Calu3 (cell line): ENCODE data around the gene COIL. TPM values are rescaled to one million over a fixed set of nuclear protein-coding genes. Genes with fewer than 3 reads are reported as not detected.
A peak's percentile ranks its signal among the peaks of the same experiment; 100 is the strongest.

Experiments used
- BruUV-seq: library from RNA; stranded (reverse); fragments of 400-500 nt; replicated peaks from 2 replicates; lab custom pipeline; 2021; lab: Mats Ljungman, UMichigan
- CTCF ChIA-PET: fragments of 300-600 bp; sonication (Branson Sonifier 250); formaldehyde crosslinking; loops from one replicate; lab custom pipeline; 2022; ENCODE audit warnings: antibody characterized with exemption; lab: Charles Lee
- DNase-seq: peaks from one replicate; pipeline ENCODE4 v3.0.0; 2022
- H3K27ac Mint-ChIP-seq: one replicate; pipeline ENCODE4 v1.8.0; 2022; ENCODE audit warnings: mixed read lengths; ENCODE audit not compliant: unreplicated experiment
- H3K27me3 Mint-ChIP-seq: one replicate; pipeline ENCODE4 v1.8.0; 2022; ENCODE audit warnings: mixed read lengths; ENCODE audit not compliant: unreplicated experiment
- H3K36me3 Mint-ChIP-seq: one replicate; pipeline ENCODE4 v1.8.0; 2022; ENCODE audit warnings: mild to moderate bottlenecking, moderate library complexity, mixed read lengths; ENCODE audit not compliant: insufficient read depth, unreplicated experiment
- H3K4me1 Mint-ChIP-seq: one replicate; pipeline ENCODE4 v1.8.0; 2022; ENCODE audit warnings: mild to moderate bottlenecking, low read depth, mixed read lengths; ENCODE audit not compliant: unreplicated experiment
- H3K4me3 Mint-ChIP-seq: one replicate; pipeline ENCODE4 v1.8.0; 2022; ENCODE audit warnings: mild to moderate bottlenecking, low read depth, moderate library complexity, mixed read lengths; ENCODE audit not compliant: unreplicated experiment
- H3K9me3 Mint-ChIP-seq: one replicate; pipeline ENCODE4 v1.8.0; 2022; ENCODE audit warnings: low read depth, mixed read lengths; ENCODE audit not compliant: unreplicated experiment
- intact Hi-C: fragments of 100-400 bp; cut with micrococcal nuclease; formaldehyde crosslinking; loops from one replicate; pipeline ENCODE4 v1.10.0; 2022; ENCODE audit not compliant: unreplicated experiment
- total RNA-seq: library from RNA; stranded (reverse); gene quantifications from 2 replicates; pipeline ENCODE4 v1.2.3, GENCODE V29; 2022
- TF ChIP-seq, protein P1 (sequence below): fragments of 200-600 bp; IDR thresholded peaks from one replicate; pipeline ENCODE4 v1.8.0; 2022; ENCODE audit warnings: antibody characterized with exemption; ENCODE audit not compliant: unreplicated experiment

COIL gene
- total RNA-seq, 1 experiment from 2014 or later: 13.5 TPM

DNA sequence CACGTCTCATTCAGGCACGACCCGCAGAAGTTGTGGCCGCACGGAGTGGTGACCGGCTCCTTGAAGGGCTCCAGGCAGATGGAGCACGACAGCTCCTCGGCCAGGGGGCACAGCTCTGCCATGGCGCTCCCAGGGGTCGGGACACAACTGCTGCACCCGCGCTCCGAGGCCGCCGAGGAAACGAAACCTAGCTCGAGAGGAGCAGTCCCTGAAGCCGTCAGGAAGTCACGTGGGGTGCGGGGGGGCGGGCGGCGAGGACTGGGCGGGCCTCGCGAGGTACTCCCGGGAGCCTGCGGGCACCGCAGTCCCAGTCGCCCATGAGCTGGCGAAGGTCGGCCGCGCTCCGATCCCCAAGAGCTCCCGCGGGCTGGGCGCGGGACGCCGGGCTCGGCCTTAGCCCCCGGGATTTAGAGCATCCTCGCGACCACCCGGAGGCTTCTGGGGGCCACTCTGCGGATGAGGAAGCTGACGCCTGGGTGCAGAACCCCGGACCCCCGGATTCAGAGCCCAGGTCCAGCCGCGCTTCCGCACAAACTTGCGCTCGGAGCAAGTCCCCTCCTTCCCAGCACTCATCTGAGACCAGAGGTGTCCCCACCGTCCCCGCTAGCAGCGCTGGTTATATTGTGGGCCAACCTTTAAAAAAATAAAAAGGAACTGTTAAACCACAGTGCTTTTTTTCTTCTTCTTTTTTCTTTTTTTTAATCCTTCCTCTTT, 46.8 kb downstream of the COIL start, which contains the start of gene TRIM25:
Gene TRIM25 (minus strand): TSS at position 183 of the 714 bp plus-strand sequence. CDS start 61 bp downstream, at position 122.
- TSS peak; percentile 97 for BruUV-seq
- Mint-ChIP-seq H3K4me1 (peaks cover 29% of the 10 kb centered on the region), H3K36me3 (peaks cover 59% of the 10 kb centered on the region), H3K27me3 (no peaks in the 10 kb centered on the region), H3K4me3 (peak within 1 kb of the TSS; percentile 83), H3K9me3 (peaks cover 2% of the 10 kb centered on the region), H3K27ac (peak within 1 kb of the TSS; percentile 90)
- DNase-seq: peak; percentile 77
- TF ChIP-seq, protein P1, sequence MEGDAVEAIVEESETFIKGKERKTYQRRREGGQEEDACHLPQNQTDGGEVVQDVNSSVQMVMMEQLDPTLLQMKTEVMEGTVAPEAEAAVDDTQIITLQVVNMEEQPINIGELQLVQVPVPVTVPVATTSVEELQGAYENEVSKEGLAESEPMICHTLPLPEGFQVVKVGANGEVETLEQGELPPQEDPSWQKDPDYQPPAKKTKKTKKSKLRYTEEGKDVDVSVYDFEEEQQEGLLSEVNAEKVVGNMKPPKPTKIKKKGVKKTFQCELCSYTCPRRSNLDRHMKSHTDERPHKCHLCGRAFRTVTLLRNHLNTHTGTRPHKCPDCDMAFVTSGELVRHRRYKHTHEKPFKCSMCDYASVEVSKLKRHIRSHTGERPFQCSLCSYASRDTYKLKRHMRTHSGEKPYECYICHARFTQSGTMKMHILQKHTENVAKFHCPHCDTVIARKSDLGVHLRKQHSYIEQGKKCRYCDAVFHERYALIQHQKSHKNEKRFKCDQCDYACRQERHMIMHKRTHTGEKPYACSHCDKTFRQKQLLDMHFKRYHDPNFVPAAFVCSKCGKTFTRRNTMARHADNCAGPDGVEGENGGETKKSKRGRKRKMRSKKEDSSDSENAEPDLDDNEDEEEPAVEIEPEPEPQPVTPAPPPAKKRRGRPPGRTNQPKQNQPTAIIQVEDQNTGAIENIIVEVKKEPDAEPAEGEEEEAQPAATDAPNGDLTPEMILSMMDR: no peak
- CTCF ChIA-PET: interaction anchor here (0.8 to 1.7 kb wide), 2 partner anchors 17 to 94 kb away, joined by 4 to 5 read pairs; no protein-coding TSS in a partner anchor
- intact Hi-C loops: no loop called here

GRCh38 chr17:56913353-56913866, 47.4 kb downstream of the COIL start:
- peaks cover 2% of the 10 kb centered on the region for H3K9me3 Mint-ChIP-seq
- CTCF ChIA-PET: interaction anchor here (0.8 to 1.7 kb wide), 2 partner anchors 17 to 94 kb away, joined by 4 to 5 read pairs; no protein-coding TSS in a partner anchor

DNA sequence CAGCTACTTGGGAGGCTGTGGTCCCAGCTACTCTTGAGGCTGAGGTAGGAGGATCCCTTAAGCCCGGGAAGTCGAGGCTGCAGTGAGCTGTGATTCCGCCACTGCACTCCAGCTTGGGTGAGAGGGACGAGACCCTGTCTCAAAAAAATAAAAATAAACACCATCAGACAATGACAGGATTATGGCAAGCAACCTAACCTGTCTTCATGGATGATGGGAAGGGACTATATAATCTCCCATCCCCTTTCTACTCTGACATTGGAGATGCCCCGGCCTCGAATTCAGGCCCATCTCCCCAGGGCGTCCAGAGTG, 47.9 kb downstream of the COIL start:
- no peaks in the 10 kb centered on the region for H3K27me3 Mint-ChIP-seq
- no peak for DNase-seq
- no TSS peak for BruUV-seq
- peaks cover 2% of the 10 kb centered on the region for H3K9me3 Mint-ChIP-seq
- TF ChIP-seq, protein P1: no peak
- intact Hi-C loops: no loop called here
- peaks cover 70% of the 10 kb centered on the region for H3K36me3 Mint-ChIP-seq
- peak overlapping the region; percentile 90 for H3K27ac Mint-ChIP-seq
- H3K4me1 Mint-ChIP-seq: peaks cover 37% of the 10 kb centered on the region
- H3K4me3 Mint-ChIP-seq: peak overlapping the region; percentile 83
- CTCF ChIA-PET: interaction anchor here (1.7 kb wide), 1 partner anchor 93 kb away, joined by 5 read pairs; no protein-coding TSS in a partner anchor

More at GRCh38 chr17:56913353-56913866, 47.4 kb downstream of the COIL start:
- peak overlapping the region; percentile 83 for H3K4me3 Mint-ChIP-seq
- no peak for DNase-seq
- peaks cover 35% of the 10 kb centered on the region for H3K4me1 Mint-ChIP-seq
- no peaks in the 10 kb centered on the region for H3K27me3 Mint-ChIP-seq
- H3K27ac Mint-ChIP-seq: peak overlapping the region; percentile 90
- BruUV-seq: TSS peak; percentile 53
- peaks cover 65% of the 10 kb centered on the region for H3K36me3 Mint-ChIP-seq
- intact Hi-C loops: no loop called here
- TF ChIP-seq, protein P1: no peak

DNA sequence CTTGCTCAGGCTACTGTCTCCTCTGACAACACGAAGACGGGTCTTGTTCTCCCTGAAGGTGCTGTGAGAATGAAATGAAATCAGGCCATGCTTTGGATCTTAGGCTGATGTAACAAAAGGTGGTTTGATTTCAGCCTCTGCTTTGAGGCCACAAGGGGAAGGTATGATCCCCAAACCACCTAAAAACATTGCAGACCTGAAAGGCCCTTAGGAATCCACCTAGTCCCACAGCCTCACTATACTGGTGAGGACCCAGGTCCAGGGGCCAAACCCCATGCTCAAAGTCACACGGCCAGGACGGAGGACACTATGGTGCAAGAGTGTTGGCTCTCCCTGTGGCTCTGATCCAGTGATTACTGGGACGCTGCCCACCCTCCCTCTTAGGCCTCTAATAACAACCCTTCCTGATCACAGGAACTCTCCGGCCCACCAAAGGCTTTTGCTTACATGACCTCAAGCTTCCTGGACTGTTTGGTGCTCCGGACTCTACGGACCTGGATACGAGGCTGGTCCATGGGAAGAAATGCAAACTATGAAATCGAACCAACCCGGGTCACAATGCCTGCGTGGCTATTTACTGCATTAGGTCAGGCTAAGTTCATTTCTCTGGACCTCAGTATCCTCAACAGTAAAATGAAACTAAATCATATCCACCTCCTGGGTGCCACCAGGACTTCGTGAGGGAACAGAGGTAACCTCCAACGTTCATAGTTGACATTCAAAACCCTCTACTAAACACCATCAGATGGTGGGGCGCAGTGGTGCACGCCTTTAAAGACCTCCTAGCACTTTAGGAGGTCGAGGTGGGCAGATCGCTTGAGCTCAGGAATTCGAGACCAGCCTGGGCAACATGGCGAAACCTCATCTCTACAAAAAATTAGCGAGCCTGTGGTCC, 48.5 kb downstream of the COIL start:
- peaks cover 2% of the 10 kb centered on the region for H3K9me3 Mint-ChIP-seq
- peaks cover 76% of the 10 kb centered on the region for H3K36me3 Mint-ChIP-seq
- CTCF ChIA-PET: interaction anchor here (1.7 kb wide), 1 partner anchor 93 kb away, joined by 5 read pairs; no protein-coding TSS in a partner anchor
- H3K4me3 Mint-ChIP-seq: peak overlapping the region; percentile 83
- intact Hi-C loops: no loop called here
- TF ChIP-seq, protein P1: no peak
- H3K27ac Mint-ChIP-seq: peak overlapping the region; percentile 36
- no peak for DNase-seq
- no peaks in the 10 kb centered on the region for H3K27me3 Mint-ChIP-seq
- no TSS peak for BruUV-seq
- peaks cover 37% of the 10 kb centered on the region for H3K4me1 Mint-ChIP-seq
